Measurements from ENCODE around the gene POLR2I. TPM values are rescaled to one million over a fixed set of nuclear protein-coding genes. Genes with fewer than 3 reads are reported as not detected.

Gene POLR2I
- total RNA-seq, 8 experiments from 2014 or later: 87.3 to 171 (median 111) TPM

Other genes with a start within 250 kb of the POLR2I start
- 100 to 1,000 TPM in 5 of 8 experiments, 10 to 100 TPM in 1, 1 to 10 TPM in 2; 4.6 to 397 (median 337) TPM for gene APLP1, start 246.3 kb downstream of the POLR2I start, total RNA-seq
- gene NFKBID, start 214.3 kb downstream of the POLR2I start, total RNA-seq: 10 to 100 TPM in 1 of 8 experiments, 1 to 10 TPM in 7; 1.6 to 10.1 (median 3.7) TPM
- gene HCST, start 212.3 kb downstream of the POLR2I start, total RNA-seq: 1 to 10 TPM in 2 of 8 experiments, under 1 TPM in 3, not detected in 3; 0.33 to 3.8 (median 0.62) TPM
- gene TYROBP, start 206.6 kb downstream of the POLR2I start, total RNA-seq: under 1 TPM in 1 of 8 experiments, not detected in 7; 0.76 TPM
- gene LRFN3, start 178.5 kb downstream of the POLR2I start, total RNA-seq: 10 to 100 TPM in 1 of 8 experiments, 1 to 10 TPM in 6, under 1 TPM in 1; 0.56 to 11.7 (median 6.5) TPM
- gene SDHAF1, start 119.7 kb downstream of the POLR2I start, total RNA-seq: 10 to 100 TPM; 10.6 to 23.5 (median 18.1) TPM
- gene SYNE4, start 106.1 kb downstream of the POLR2I start, total RNA-seq: 1 to 10 TPM in 2 of 8 experiments, under 1 TPM in 6; 0.33 to 2.2 (median 0.56) TPM
- gene ALKBH6, start 100.7 kb downstream of the POLR2I start, total RNA-seq: 10 to 100 TPM; 12.0 to 42.9 (median 19.7) TPM
- gene CLIP3, start 82.0 kb downstream of the POLR2I start, total RNA-seq: 10 to 100 TPM in 6 of 8 experiments, 1 to 10 TPM in 2; 2.7 to 33.8 (median 13.1) TPM
- 10 to 100 TPM in 2 of 8 experiments, 1 to 10 TPM in 6; 3.7 to 13.0 (median 6.5) TPM for gene THAP8, start 60.6 kb downstream of the POLR2I start, total RNA-seq
- gene WDR62, start 60.0 kb downstream of the POLR2I start, total RNA-seq: 10 to 100 TPM in 1 of 8 experiments, 1 to 10 TPM in 4, under 1 TPM in 3; 0.49 to 12.6 (median 1.3) TPM
- gene OVOL3, start 3.7 kb downstream of the POLR2I start, total RNA-seq: under 1 TPM in 1 of 8 experiments, not detected in 7; 0.54 TPM
- 100 to 1,000 TPM; 134 to 390 (median 281) TPM for gene TBCB, start 593 bp upstream of the POLR2I start, total RNA-seq
- 100 to 1,000 TPM; 146 to 839 (median 321) TPM for gene CAPNS1, start 25.2 kb upstream of the POLR2I start, total RNA-seq
- gene COX7A1, start 37.6 kb upstream of the POLR2I start, total RNA-seq: 10 to 100 TPM in 1 of 8 experiments, 1 to 10 TPM in 3, under 1 TPM in 3, not detected in 1; 0.54 to 66.9 (median 1.3) TPM
- gene ZNF565, start 99.8 kb upstream of the POLR2I start, total RNA-seq: 1 to 10 TPM; 2.9 to 5.7 (median 4.8) TPM
- 100 to 1,000 TPM in 5 of 8 experiments, 10 to 100 TPM in 3; 68.8 to 141 (median 114) TPM for gene ZNF146, start 100.2 kb upstream of the POLR2I start, total RNA-seq

Measured in motor neuron (in vitro differentiated cells).